Loucy (cell line): ENCODE data around the gene ACVR1B.

ENCODE experiments used
- H2AFZ ChIP-seq: fragments of 200-600 bp; sonication (generic); 2 replicates; pipeline ENCODE4 v1.6.0; 2016; ENCODE audit warnings: antibody characterized with exemption, mild to moderate bottlenecking, low read length, moderate library complexity
- H3F3A ChIP-seq: fragments of 200-600 bp; 2 replicates; pipeline ENCODE4 v1.6.0; 2016; ENCODE audit warnings: antibody characterized with exemption, low read depth, mild to moderate bottlenecking
- H3K27me3 ChIP-seq: fragments of 200-600 bp; sonication (generic); 2 replicates; pipeline ENCODE4 v1.6.1; 2014; ENCODE audit warnings: low read length, mild to moderate bottlenecking; ENCODE audit not compliant: insufficient read depth, poor library complexity, severe bottlenecking
- H3K36me3 ChIP-seq: fragments of 200-600 bp; sonication (generic); 2 replicates; pipeline ENCODE4 v1.6.1; 2016; ENCODE audit warnings: low read length; ENCODE audit not compliant: insufficient read depth
- H3K4me1 ChIP-seq: fragments of 200-600 bp; sonication (generic); 2 replicates; pipeline ENCODE4 v1.5.1; 2014; ENCODE audit warnings: low read length, mild to moderate bottlenecking; ENCODE audit not compliant: insufficient read depth, poor library complexity, severe bottlenecking
- H3K4me2 ChIP-seq: fragments of 200-600 bp; sonication (generic); 2 replicates; pipeline ENCODE4 v1.6.0; 2014; ENCODE audit warnings: antibody characterized with exemption, low read length, low read depth, mild to moderate bottlenecking; ENCODE audit not compliant: poor library complexity, severe bottlenecking
- H3K4me3 ChIP-seq: fragments of 200-600 bp; sonication (generic); 2 replicates; pipeline ENCODE4 v1.5.1; 2014; ENCODE audit warnings: low read length, mild to moderate bottlenecking, mixed read lengths; ENCODE audit not compliant: poor library complexity, severe bottlenecking
- H3K79me2 ChIP-seq: fragments of 200-600 bp; sonication (generic); 2 replicates; pipeline ENCODE4 v1.6.1; 2014; ENCODE audit warnings: low read length; ENCODE audit not compliant: insufficient read depth
- H3K9ac ChIP-seq: fragments of 200-600 bp; sonication (generic); 2 replicates; pipeline ENCODE4 v1.6.0; 2014; ENCODE audit warnings: mild to moderate bottlenecking, low read depth, low read length, moderate library complexity; ENCODE audit not compliant: poor library complexity, severe bottlenecking
- H3K9me2 ChIP-seq: fragments of 200-600 bp; sonication (generic); replicated peaks from 2 replicates; pipeline ENCODE4 v1.6.1; 2016; ENCODE audit warnings: low read depth, low read length, mixed read lengths
- H3K9me3 ChIP-seq: fragments of 200-600 bp; sonication (generic); 2 replicates; pipeline ENCODE4 v1.6.1; 2014; ENCODE audit warnings: mild to moderate bottlenecking, antibody characterized with exemption, low read length, low read depth; ENCODE audit not compliant: insufficient read depth
- H4K20me1 ChIP-seq: fragments of 200-600 bp; sonication (generic); 2 replicates; pipeline ENCODE4 v1.6.0; 2014; ENCODE audit warnings: antibody characterized with exemption, low read length, mild to moderate bottlenecking; ENCODE audit not compliant: insufficient read depth, poor library complexity, severe bottlenecking
- CTCF ChIP-seq: fragments of 200-600 bp; sonication (generic); conservative IDR thresholded peaks from 2 replicates; pipeline ENCODE4 v1.5.1; 2014; ENCODE audit warnings: mild to moderate bottlenecking, antibody characterized with exemption, low read length
- EZH2phosphoT487 ChIP-seq: fragments of 200-600 bp; IDR thresholded peaks from 2 replicates; pipeline ENCODE4 v1.6.1; 2018; ENCODE audit warnings: antibody characterized with exemption, mild to moderate bottlenecking, moderate library complexity, borderline replicate concordance

Gene ACVR1B

GRCh38 chr12:51921017-51921725, 30.3 kb upstream of the ACVR1B start:
- peaks cover 15% of the 10 kb centered on the region for H3K4me1 ChIP-seq
- no peak overlapping the region for H3K4me2 ChIP-seq
- H3K4me3 ChIP-seq = no peak overlapping the region
- TF ChIP-seq CTCF (no peak), EZH2phosphoT487 (no peak)
- no peaks in the 10 kb centered on the region for H3K9me3 ChIP-seq
- no peak overlapping the region for H2AFZ ChIP-seq
- H3K36me3 ChIP-seq = no peaks in the 10 kb centered on the region
- H3K9ac ChIP-seq = no peak overlapping the region
- H3K79me2 ChIP-seq = no peaks in the 10 kb centered on the region
- H3K9me2 ChIP-seq = no peaks in the 10 kb centered on the region
- no peaks in the 10 kb centered on the region for H3F3A ChIP-seq
- H4K20me1 ChIP-seq = no peaks in the 10 kb centered on the region
- no peaks in the 10 kb centered on the region for H3K27me3 ChIP-seq

DNA sequence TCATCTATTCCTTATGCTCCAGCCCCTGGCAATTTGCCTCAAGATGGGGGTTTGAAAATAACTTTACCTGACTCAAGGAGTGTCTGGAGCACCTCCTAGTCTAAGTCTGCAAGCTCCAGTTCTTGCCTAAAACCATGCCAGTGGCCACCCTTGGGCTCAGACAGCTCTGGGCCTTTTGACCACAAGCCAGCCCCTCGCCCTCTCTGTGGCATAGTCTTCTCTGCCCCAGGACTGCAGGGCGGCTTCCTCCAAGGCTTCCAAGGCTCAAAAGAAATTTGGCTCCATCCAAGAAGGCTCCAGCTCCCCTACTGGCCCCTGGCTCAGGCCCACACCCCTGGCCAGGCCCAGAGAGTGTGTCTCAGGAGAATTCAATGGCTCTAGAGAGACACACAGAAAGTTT, 29.4 kb upstream of the ACVR1B start:
- H3K9me2 ChIP-seq = no peaks in the 10 kb centered on the region

GRCh38 chr12:51922762-51923505, 28.6 kb upstream of the ACVR1B start:
- no peak overlapping the region for H3K9ac ChIP-seq
- TF ChIP-seq CTCF (no peak), EZH2phosphoT487 (no peak)
- H4K20me1 ChIP-seq = no peaks in the 10 kb centered on the region
- no peaks in the 10 kb centered on the region for H3K9me2 ChIP-seq
- no peaks in the 10 kb centered on the region for H3K36me3 ChIP-seq
- H3K4me2 ChIP-seq = no peak overlapping the region
- H3F3A ChIP-seq = no peaks in the 10 kb centered on the region
- H2AFZ ChIP-seq = no peak overlapping the region
- peaks cover 20% of the 10 kb centered on the region for H3K4me1 ChIP-seq
- no peaks in the 10 kb centered on the region for H3K9me3 ChIP-seq
- no peaks in the 10 kb centered on the region for H3K79me2 ChIP-seq
- no peak overlapping the region for H3K4me3 ChIP-seq
- H3K27me3 ChIP-seq = no peaks in the 10 kb centered on the region

More for the DNA sequence above, 29.4 kb upstream of the ACVR1B start:
- no peaks in the 10 kb centered on the region for H3K79me2 ChIP-seq
- H3K4me3 ChIP-seq = no peak overlapping the region
- H3K9me3 ChIP-seq = no peaks in the 10 kb centered on the region
- H4K20me1 ChIP-seq = no peaks in the 10 kb centered on the region
- H3K4me2 ChIP-seq = no peak overlapping the region
- H3K4me1 ChIP-seq = peaks cover 20% of the 10 kb centered on the region
- H3K36me3 ChIP-seq = no peaks in the 10 kb centered on the region
- TF ChIP-seq CTCF (no peak), EZH2phosphoT487 (no peak)
- no peaks in the 10 kb centered on the region for H3K27me3 ChIP-seq
- no peaks in the 10 kb centered on the region for H3F3A ChIP-seq
- no peak overlapping the region for H2AFZ ChIP-seq
- no peak overlapping the region for H3K9ac ChIP-seq
